Erythroblast (primary cell): ENCODE measurements around the gene PIM2.

ENCODE experiments used
- DNase-seq, 2 experiments: peaks; one replicate each; lab custom pipeline; 2025; lab: John Stamatoyannopoulos, UW
- GATA1 ChIP-seq: IDR thresholded peaks from 2 replicates; pipeline ENCODE4 v1.6.1; 2011; ENCODE audit warnings: low read depth, mild to moderate bottlenecking, control low read depth, low read length, moderate library complexity
- POLR2A ChIP-seq: IDR thresholded peaks from 2 replicates; pipeline ENCODE4 v1.6.1; 2011; ENCODE audit warnings: mild to moderate bottlenecking, low read length

PIM2 gene

GRCh38 chrX:48908600-48908999 lies 10.2 kb downstream of the PIM2 start:
- TF ChIP-seq GATA1, result no peak
- no peak for TF ChIP-seq POLR2A
- DNase-seq, result no peak

- no peak for TF ChIP-seq GATA1
- no peak for TF ChIP-seq POLR2A
- DNase-seq, result no peak
These were observed 13.6 kb downstream of the PIM2 start for GRCh38 chrX:48905090-48905790.

- TF ChIP-seq POLR2A (no peak), GATA1 (no peak)
- no peak for DNase-seq
These were observed 14.2 kb downstream of the PIM2 start for GRCh38 chrX:48904626-48905025.

GRCh38 chrX:48904180-48904579 lies 14.6 kb downstream of the PIM2 start:
- TF ChIP-seq GATA1, result no peak
- no peak for TF ChIP-seq POLR2A

GRCh38 chrX:48903290-48903689 lies 15.5 kb downstream of the PIM2 start:
- DNase-seq, result no peak
- no peak for TF ChIP-seq POLR2A
- TF ChIP-seq GATA1, result no peak

More at GRCh38 chrX:48904180-48904579, 14.6 kb downstream of the PIM2 start:
- no peak for DNase-seq

DNA sequence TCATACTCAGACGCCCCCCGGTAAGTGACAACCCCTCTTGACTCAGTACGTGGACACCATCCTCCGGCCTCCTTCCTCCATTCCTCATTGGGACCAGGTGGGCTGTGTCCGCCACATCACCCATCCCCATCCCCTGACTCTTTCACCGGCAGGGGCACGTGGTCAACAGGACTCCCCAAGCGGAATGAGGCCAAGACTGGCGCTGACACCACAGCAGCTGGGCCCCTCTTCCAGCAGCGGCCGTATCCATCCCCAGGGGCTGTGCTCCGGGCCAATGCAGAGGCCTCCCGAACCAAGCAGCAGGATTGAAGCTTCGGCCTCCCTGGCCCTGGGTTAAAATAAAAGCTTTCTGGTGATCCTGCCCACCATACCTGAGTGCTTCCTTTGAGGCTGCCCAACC lies 16.0 kb downstream of the PIM2 start:
- TF ChIP-seq GATA1 (no peak), POLR2A (no peak)
- DNase-seq, result no peak

DNA sequence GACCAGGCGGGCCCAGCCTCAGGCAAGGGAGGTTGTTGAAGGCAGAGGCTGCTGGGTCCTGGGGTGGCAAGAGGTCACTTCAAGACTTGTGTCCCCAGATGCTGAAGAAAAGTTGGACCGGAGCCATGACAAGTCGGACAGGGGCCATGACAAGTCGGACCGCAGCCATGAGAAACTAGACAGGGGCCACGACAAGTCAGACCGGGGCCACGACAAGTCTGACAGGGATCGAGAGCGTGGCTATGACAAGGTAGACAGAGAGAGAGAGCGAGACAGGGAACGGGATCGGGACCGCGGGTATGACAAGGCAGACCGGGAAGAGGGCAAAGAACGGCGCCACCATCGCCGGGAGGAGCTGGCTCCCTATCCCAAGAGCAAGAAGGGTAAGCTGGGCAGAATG lies 16.7 kb downstream of the PIM2 start:
- no peak for DNase-seq
- no peak for TF ChIP-seq POLR2A
- no peak for TF ChIP-seq GATA1

DNA sequence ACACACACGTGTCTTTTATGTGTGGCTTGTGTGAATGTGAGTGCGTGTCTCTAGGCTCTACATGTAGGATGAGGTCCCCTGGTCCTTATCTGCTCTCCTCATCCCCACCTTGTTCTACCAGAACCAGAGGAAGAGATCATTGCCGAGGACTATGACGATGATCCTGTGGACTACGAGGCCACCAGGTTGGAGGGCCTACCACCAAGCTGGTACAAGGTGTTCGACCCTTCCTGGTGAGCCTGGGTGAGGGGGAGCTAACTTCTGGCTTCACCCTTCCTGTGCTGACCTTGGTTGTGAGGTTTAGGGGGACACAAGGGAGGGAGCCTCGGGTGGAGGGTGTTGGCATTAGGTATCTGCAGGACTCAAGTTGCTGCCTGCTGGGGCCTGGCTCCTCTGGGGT lies 17.8 kb downstream of the PIM2 start:
- no peak for DNase-seq
- TF ChIP-seq GATA1 (no peak), POLR2A (no peak)

DNA sequence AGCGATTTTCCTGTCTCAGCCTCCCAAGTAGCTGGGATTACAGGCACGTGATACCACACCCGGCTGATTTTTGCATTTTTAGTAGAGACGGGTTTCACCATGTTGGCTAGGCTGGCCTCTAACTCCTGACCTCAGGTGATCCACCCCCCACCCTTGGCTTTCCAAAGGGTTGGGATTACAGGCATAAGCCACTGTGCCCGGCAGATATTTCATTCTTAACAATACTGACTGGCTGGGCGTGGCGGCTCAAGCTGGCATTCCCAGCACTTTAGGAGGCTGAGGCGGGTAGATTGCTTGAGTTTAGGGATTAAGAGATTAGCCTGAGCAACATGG lies 19.8 kb downstream of the PIM2 start:
- DNase-seq, result no peak
- TF ChIP-seq GATA1 (no peak), POLR2A (no peak)

- TF ChIP-seq GATA1 (no peak), POLR2A (peak; percentile 94)
- DNase-seq, result peak; percentile 96 to 97
These were observed 21.1 kb downstream of the PIM2 start, which contains the start of the genes PQBP1 and TIMM17B for GRCh38 chrX:48897625-48898306. Gene PQBP1 (plus strand): TSS chrX:48897930. CDS start chrX:48898510, 580 bp downstream. Gene TIMM17B (minus strand): TSS chrX:48897768. CDS start chrX:48897749, 19 bp downstream.

DNA sequence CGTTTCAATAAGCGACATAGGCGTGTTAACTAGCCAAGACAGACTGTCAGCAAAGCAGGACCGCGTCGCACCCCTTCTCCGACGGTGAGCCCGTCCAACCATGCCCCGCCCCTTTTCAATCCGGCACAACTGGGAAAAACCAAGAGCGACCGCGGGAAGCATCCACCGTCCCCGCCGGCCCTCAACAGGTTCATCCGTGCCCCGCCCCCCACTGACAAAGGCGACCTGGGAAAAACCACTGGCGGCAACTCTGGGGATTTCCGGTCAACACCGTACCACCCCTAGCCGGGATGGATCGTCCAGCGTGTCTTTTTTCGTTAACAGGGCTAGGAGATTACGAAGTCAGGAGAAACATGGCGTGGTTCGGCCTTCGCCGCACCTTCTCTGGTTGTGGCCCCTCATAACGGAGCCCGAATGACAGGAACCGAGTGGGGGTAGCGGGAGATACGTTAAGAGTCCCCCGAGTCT lies 21.6 kb downstream of the PIM2 start:
- no peak for TF ChIP-seq POLR2A
- no peak for TF ChIP-seq GATA1
- DNase-seq, result peak; percentile 88 to 90

DNA sequence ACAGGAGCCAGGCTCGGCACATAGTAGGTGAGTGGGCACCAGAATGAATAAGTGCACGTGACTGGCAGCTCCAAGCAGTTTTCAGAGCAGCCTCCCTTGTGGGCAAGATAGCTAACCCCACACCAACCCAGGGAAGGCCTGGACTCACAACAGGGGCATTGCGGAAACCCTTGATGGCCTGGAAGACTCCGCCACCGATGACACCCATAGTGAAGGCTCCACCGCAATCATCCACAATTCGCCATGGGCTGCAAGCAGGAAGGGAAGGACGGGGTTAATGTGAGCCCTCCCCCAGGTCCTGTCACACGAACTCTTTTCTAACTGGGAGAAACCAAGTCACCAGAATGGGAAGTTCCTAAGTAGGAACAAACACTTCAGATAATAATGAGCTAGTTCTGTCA lies 22.2 kb downstream of the PIM2 start:
- TF ChIP-seq POLR2A (no peak), GATA1 (no peak)
- no peak for DNase-seq

GRCh38 chrX:48894891-48895290 lies 23.9 kb downstream of the PIM2 start:
- no peak for DNase-seq

More at GRCh38 chrX:48894891-48895290, 23.9 kb downstream of the PIM2 start:
- TF ChIP-seq GATA1 (no peak), POLR2A (no peak)
